HG03521 (cell line): ENCODE data around the gene RPL10.
A peak's percentile ranks its signal among the peaks of the same experiment; 100 is the strongest.

Experiments
- ATAC-seq: cut with Tn5 transposase; IDR thresholded peaks from one replicate; pipeline ENCODE4 v1.9.1; 2021; ENCODE audit warnings: mild to moderate bottlenecking, moderate library complexity; ENCODE audit not compliant: unreplicated experiment

Gene RPL10

DNA sequence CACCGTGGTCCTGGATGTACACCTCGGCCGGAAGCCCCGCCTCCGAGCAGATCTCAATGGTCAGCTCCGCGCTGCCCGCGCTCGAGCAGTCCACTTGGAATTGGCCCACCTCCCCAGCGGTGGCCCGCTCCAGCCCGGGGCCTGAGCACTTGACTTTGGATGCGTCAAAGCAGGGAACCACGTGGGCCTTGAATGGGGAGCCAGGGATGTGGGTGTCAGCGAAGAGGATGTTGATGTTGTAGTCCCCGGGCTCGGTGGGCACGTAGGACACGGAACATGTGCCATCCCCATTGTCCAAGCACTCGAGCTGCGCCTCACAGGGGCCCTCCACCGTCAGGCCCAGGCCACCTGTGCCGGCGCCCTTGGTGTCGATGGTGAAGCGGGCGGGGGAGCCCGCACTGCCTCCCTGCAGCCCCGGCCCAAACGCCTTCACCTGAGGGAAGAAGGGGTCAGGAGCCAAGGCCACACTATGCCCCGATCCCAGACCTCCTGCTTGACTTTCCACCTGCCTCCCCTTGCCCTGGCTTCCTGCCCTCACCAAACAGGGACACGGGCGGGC lies 37.9 kb upstream of the RPL10 start:
- no peak for ATAC-seq

DNA sequence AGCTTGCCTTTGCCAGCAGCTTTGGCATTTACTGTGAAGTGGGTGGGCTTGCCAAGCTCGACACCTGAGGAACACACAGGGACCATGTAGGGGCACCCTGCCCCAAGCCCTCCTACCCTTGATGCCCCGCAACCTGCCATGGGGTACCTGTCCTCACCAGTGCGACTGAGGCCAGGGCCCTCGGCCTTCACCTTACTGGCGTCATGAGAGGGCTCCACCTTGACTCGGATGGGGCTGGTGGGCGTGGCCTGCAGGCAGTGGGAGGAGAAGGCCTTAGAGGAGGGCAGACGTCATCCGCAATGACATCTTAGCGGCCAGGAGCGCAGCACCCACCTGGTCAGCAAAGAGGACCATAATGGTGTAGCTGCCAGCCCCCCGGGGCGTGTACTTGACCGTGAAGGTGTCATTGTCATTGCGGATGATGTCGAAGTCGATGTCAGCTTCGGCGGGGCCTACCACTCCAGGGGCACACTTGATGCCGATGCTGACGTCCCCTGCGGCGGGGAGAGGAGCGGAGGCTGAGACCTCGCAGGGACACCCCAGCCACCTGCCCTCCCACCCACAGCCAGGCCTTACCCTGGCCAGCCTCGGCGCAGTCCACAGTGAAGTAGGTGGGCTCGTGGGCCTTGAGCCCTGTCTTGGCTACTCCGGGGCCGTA lies 36.0 kb upstream of the RPL10 start:
- ATAC-seq: no peak

GRCh38 chrX:154363706-154364439 lies 34.3 kb upstream of the RPL10 start:
- ATAC-seq: no peak

GRCh38 chrX:154365052-154365600 lies 33.1 kb upstream of the RPL10 start:
- ATAC-seq: no peak

GRCh38 chrX:154365997-154366665 lies 32.0 kb upstream of the RPL10 start:
- ATAC-seq: no peak

GRCh38 chrX:154366666-154367055 lies 31.5 kb upstream of the RPL10 start:
- ATAC-seq: no peak

DNA sequence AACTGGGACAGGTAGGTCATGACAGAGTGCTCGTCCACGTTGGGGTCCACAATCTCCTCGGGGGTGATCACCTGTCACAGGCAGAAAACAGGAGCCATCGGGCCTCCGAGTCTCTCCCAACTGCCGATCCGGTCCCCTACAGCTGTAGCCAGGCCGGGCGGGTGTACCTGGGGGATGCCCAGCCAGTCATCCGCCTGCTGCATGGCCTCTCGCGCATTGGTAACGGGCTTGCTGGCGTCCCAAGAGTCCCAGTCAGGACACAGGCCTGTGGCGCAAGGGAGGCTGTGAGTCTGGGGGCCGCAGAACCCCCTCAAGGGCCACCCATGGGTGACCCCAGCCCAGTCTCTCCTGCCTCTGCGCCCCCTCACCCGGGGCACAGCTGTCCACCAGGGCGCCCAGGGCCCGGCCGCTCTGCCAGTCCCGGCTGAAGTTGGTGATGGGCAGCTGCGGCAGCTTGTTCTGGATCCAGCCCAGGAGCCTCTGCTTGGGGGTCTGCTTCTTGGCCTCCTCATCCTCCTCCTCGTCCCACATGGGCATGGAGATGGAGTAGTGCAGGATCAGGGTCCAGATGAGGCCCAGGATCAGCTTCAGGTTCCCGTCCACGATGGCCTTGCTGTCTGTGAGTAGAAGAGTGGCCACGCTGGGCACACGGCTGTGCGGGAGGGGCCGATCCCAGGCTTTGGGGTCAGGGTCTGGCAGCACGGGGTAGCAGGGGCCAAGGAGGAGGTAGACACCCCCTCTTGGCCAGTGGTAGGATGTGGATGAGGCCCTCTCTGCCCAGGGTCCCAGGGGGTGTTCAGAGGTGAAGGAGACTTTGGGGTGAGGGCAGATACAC lies 30.5 kb upstream of the RPL10 start:
- ATAC-seq: no peak

- no peak for ATAC-seq
These were observed 29.3 kb upstream of the RPL10 start for GRCh38 chrX:154368630-154369448.

- ATAC-seq: no peak
These were observed 28.5 kb upstream of the RPL10 start for GRCh38 chrX:154369449-154370299.

DNA sequence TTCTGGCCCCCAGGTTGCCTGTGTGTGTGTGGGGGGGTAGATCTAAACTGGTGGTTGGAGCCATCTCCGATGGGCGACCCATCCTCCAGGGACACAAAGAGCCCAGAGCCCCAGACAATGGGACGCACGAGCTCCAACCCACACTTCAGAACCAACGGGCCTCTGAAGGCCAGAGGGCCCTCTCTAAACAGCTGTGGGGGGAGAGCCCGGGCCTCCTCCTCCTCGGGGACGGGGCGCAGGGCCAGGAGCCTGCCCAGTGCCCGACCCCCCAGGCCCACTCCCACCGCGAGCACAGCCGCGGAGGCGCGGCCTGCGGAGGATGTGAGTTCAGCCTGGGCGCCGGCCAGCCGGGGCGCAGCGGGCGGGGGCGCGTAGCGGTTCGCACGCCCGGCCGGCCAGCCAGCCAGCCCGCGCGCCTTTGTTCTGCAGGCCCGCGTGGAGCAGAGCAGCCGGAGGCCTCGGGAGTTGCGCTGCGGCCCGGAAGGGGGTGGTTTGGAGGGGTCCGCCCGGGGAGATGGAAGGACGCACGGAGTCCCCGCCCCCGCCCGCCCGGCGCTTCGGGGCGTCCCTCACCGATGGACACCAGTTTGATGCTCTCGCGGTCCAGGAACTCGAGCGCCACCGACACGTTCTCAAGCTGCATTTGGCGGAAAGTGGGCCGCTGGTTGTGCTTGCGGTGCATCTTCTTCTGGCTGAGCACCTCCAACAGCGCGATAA lies 27.7 kb upstream of the RPL10 start:
- no peak for ATAC-seq

GRCh38 chrX:154371017-154371788 lies 27.0 kb upstream of the RPL10 start:
- peak; percentile 62 for ATAC-seq

GRCh38 chrX:154371789-154372300 lies 26.3 kb upstream of the RPL10 start:
- ATAC-seq: no peak

GRCh38 chrX:154372612-154373022 lies 25.6 kb upstream of the RPL10 start:
- ATAC-seq: no peak

- ATAC-seq: no peak
These were observed 24.6 kb upstream of the RPL10 start for GRCh38 chrX:154373340-154374306.

GRCh38 chrX:154374313-154375155 lies 23.6 kb upstream of the RPL10 start, which contains the start of gene FLNA:
FLNA (minus strand) TSS chrX:154374634; CDS start chrX:154371245, 3,389 bp downstream.
- ATAC-seq: no peak
